ENCODE data around the gene HCFC1. TPM values are rescaled to one million over a fixed set of nuclear protein-coding genes. Genes with fewer than 3 reads are reported as not detected.

HCFC1 gene
- total RNA-seq, 4 donors from 2014 or later, result 21.5 to 41.5 (median 30.8) TPM

DNA sequence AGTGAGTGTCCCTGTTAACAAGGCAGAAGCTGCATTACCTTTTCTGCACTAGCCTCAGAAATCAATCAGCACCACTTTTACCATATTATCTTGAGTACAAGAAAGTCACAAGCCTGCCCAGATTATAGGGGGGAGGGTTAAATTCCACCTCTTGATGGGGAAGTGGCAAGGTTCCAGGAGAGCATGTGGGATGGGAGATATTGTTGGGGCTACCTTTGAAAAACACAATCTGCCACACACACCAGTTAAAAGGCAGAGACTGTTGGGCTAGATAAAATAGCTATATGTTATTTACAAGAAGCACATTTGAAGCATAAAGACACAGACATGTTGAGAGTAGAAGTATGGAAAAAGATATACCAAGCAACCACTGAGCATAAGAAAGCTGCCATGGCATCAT is 73.7 kb downstream of the HCFC1 start:
- no peak for DNase-seq (ENCODE audit: low spot score)
- no peak for ATAC-seq (ENCODE audit: low FRiP score)
- TF ChIP-seq, protein P1, sequence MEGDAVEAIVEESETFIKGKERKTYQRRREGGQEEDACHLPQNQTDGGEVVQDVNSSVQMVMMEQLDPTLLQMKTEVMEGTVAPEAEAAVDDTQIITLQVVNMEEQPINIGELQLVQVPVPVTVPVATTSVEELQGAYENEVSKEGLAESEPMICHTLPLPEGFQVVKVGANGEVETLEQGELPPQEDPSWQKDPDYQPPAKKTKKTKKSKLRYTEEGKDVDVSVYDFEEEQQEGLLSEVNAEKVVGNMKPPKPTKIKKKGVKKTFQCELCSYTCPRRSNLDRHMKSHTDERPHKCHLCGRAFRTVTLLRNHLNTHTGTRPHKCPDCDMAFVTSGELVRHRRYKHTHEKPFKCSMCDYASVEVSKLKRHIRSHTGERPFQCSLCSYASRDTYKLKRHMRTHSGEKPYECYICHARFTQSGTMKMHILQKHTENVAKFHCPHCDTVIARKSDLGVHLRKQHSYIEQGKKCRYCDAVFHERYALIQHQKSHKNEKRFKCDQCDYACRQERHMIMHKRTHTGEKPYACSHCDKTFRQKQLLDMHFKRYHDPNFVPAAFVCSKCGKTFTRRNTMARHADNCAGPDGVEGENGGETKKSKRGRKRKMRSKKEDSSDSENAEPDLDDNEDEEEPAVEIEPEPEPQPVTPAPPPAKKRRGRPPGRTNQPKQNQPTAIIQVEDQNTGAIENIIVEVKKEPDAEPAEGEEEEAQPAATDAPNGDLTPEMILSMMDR (IDR thresholded peaks at IDR 0.05), result no peak

Small RNA genes lying within 50 kb of the gene (small RNA-seq; reads per million reads assigned to genes)
- 0.39 reads per million for gene MIR3202-1

Other genes starting within 250 kb of the HCFC1 start
- gene BCAP31, start 247.4 kb downstream of the HCFC1 start, total RNA-seq, result 100 to 1,000 TPM; 119 to 421 (median 240) TPM
- 10 to 100 TPM; 17.5 to 38.9 (median 23.4) TPM for gene ABCD1, start 247.0 kb downstream of the HCFC1 start, total RNA-seq
- gene PLXNB3, start 207.6 kb downstream of the HCFC1 start, total RNA-seq, result 10 to 100 TPM in 2 of 4 donors, 1 to 10 TPM in 2; 3.2 to 13.2 (median 10.2) TPM
- gene SRPK3, start 190.8 kb downstream of the HCFC1 start, total RNA-seq, result under 1 TPM in 3 of 4 donors, not detected in 1; 0.12 to 0.47 (median 0.19) TPM
- 100 to 1,000 TPM in 1 of 4 donors, 10 to 100 TPM in 3; 71.9 to 119 (median 89.7) TPM for gene IDH3G, start 177.4 kb downstream of the HCFC1 start, total RNA-seq
- gene SSR4, start 177.2 kb downstream of the HCFC1 start, total RNA-seq, result 100 to 1,000 TPM; 126 to 249 (median 179) TPM
- gene PDZD4, start 141.3 kb downstream of the HCFC1 start, total RNA-seq, result 1 to 10 TPM; 1.9 to 2.6 (median 2.2) TPM
- 1 to 10 TPM in 3 of 4 donors, under 1 TPM in 1; 0.37 to 2.8 (median 1.6) TPM for gene L1CAM, start 85.6 kb downstream of the HCFC1 start, total RNA-seq
- gene AVPR2, start 67.1 kb downstream of the HCFC1 start, total RNA-seq, result 10 to 100 TPM in 1 of 4 donors, 1 to 10 TPM in 2, under 1 TPM in 1; 0.74 to 22.7 (median 3.6) TPM
- 10 to 100 TPM; 16.6 to 72.2 (median 36.4) TPM for gene ARHGAP4, start 45.6 kb downstream of the HCFC1 start, total RNA-seq
- 100 to 1,000 TPM in 1 of 4 donors, 10 to 100 TPM in 3; 85.7 to 101 (median 90.7) TPM for gene NAA10, start 36.8 kb downstream of the HCFC1 start, total RNA-seq
- 10 to 100 TPM in 3 of 4 donors, 1 to 10 TPM in 1; 7.8 to 33.0 (median 26.5) TPM for gene RENBP, start 27.2 kb downstream of the HCFC1 start, total RNA-seq
- gene TMEM187, start 936 bp upstream of the HCFC1 start, total RNA-seq, result 1 to 10 TPM; 1.9 to 9.0 (median 4.5) TPM
- gene IRAK1, start 48.1 kb upstream of the HCFC1 start, total RNA-seq, result 10 to 100 TPM; 43.1 to 85.3 (median 78.4) TPM
- gene MECP2, start 125.9 kb upstream of the HCFC1 start, total RNA-seq, result 10 to 100 TPM; 48.8 to 66.7 (median 56.0) TPM
- gene OPN1LW, start 172.4 kb upstream of the HCFC1 start, total RNA-seq, result not detected
- gene OPN1MW, start 210.8 kb upstream of the HCFC1 start, total RNA-seq, result not detected
- not detected for gene OPN1MW2, start 247.9 kb upstream of the HCFC1 start, total RNA-seq

All from omental fat pad (tissue), 4 donors.